AG04450 (cell line): ENCODE results near the gene RPL35A. TPM values are rescaled to one million over a fixed set of nuclear protein-coding genes. Genes with fewer than 3 reads are reported as not detected.
A peak's percentile ranks its signal among the peaks of the same experiment; 100 is the strongest.

Experiments
- CTCF ChIA-PET: fragments of 300-600, 350-600 bp; formaldehyde crosslinking; extraction: SDS; loops from one replicate; lab custom pipeline; 2022; ENCODE audit warnings: antibody characterized with exemption, inconsistent platforms; lab: Charles Lee
- POLR2A ChIA-PET: fragments of 350-600 bp; formaldehyde crosslinking; extraction: SDS; loops from one replicate; lab custom pipeline; 2021; ENCODE audit warnings: antibody characterized with exemption, inconsistent platforms; lab: Yijun Ruan, JAX
- DNase-seq: peaks from one replicate; pipeline ENCODE4 v3.0.0-alpha.2; 2011; ENCODE audit warnings: low read depth, low spot score
- H3K27ac ChIP-seq: one replicate; pipeline ENCODE4 v1.5.1; 2012; ENCODE audit warnings: low read depth, low read length, control low read depth
- H3K27me3 ChIP-seq: one replicate; pipeline ENCODE4 v1.6.0; 2012; ENCODE audit warnings: low read length; ENCODE audit not compliant: control insufficient read depth, insufficient read depth
- H3K4me3 ChIP-seq: 2 replicates; pipeline ENCODE4 v1.5.1; 2011; ENCODE audit warnings: mild to moderate bottlenecking, low read depth, low read length, control low read depth
- H3K9me3 ChIP-seq: 2 replicates; pipeline ENCODE4 v1.5.1; 2012; ENCODE audit warnings: low read length; ENCODE audit not compliant: control insufficient read depth, insufficient read depth
- CTCF ChIP-seq: IDR thresholded peaks from 2 replicates; pipeline ENCODE4 v1.5.1; 2011; ENCODE audit warnings: low read depth, low read length, control low read depth, inconsistent platforms
- polyA plus RNA-seq: library from polyadenylated mRNA; depleted of rRNA; stranded (reverse); fragments of >200 nt; gene quantifications from 2 replicates; pipeline ENCODE4 v1.2.3, GENCODE V29; 2011

Gene RPL35A
- polyA plus RNA-seq, 1 experiment = 1,562 TPM

- DNase-seq = no peak
- POLR2A ChIA-PET = interaction anchor here (1.5 kb wide), 1 partner anchor 46 kb away, joined by 3 read pairs; no protein-coding TSS in a partner anchor
- H3K9me3 ChIP-seq = no peaks in the 10 kb centered on the region
- no peaks in the 10 kb centered on the region for H3K27me3 ChIP-seq
- H3K27ac ChIP-seq = peak overlapping the region; percentile 78
- CTCF ChIA-PET = interaction anchor here (1.0 kb wide), 1 partner anchor 44 kb away, joined by 5 read pairs; no protein-coding TSS in a partner anchor
- TF ChIP-seq CTCF = no peak
- H3K4me3 ChIP-seq = peak overlapping the region; percentile 98
Observed at GRCh38 chr3:197949191-197949777, 706 bp upstream of the RPL35A start.

- POLR2A ChIA-PET = no interaction called here
- TF ChIP-seq CTCF = no peak
Observed at GRCh38 chr3:197950677-197951061, 679 bp downstream of the RPL35A start.

GRCh38 chr3:197951392-197951990 is 1.5 kb downstream of the RPL35A start:
- H3K27me3 ChIP-seq = no peaks in the 10 kb centered on the region
- no peaks in the 10 kb centered on the region for H3K9me3 ChIP-seq
- TF ChIP-seq CTCF = no peak
- CTCF ChIA-PET = interaction anchor here (1.1 to 1.4 kb wide), 3 partner anchors 8 to 47 kb away, joined by 4 to 6 read pairs (median 4); no protein-coding TSS in a partner anchor
- POLR2A ChIA-PET = no interaction called here
- H3K27ac ChIP-seq = no peak overlapping the region
- peak overlapping the region; percentile 98 for H3K4me3 ChIP-seq
- no peak for DNase-seq

More at GRCh38 chr3:197950677-197951061, 679 bp downstream of the RPL35A start:
- H3K27me3 ChIP-seq = no peaks in the 10 kb centered on the region
- no peaks in the 10 kb centered on the region for H3K9me3 ChIP-seq
- DNase-seq = no peak
- peak overlapping the region; percentile 98 for H3K4me3 ChIP-seq
- peak overlapping the region; percentile 78 for H3K27ac ChIP-seq
- CTCF ChIA-PET = interaction anchor here (0.6 to 1.1 kb wide), 2 partner anchors 13 to 46 kb away, joined by 3 to 4 read pairs; no protein-coding TSS in a partner anchor

GRCh38 chr3:197952440-197952839 is 2.5 kb downstream of the RPL35A start:
- H3K9me3 ChIP-seq = no peaks in the 10 kb centered on the region
- H3K27ac ChIP-seq = peak overlapping the region; percentile 21
- H3K27me3 ChIP-seq = no peaks in the 10 kb centered on the region
- POLR2A ChIA-PET = no interaction called here
- no peak for TF ChIP-seq CTCF
- DNase-seq = no peak
- CTCF ChIA-PET = interaction anchor here (1.3 to 1.4 kb wide), 2 partner anchors 9 to 47 kb away, joined by 4 to 6 read pairs; no protein-coding TSS in a partner anchor
- no peak overlapping the region for H3K4me3 ChIP-seq

- DNase-seq = no peak
- Histone ChIP-seq H3K27me3 (no peaks in the 10 kb centered on the region), H3K9me3 (no peaks in the 10 kb centered on the region), H3K4me3 (peak overlapping the region; percentile 1; the same call in 1 of the 2 replicates), H3K27ac (no peak overlapping the region)
- CTCF ChIA-PET = no interaction called here
- no peak for TF ChIP-seq CTCF
- POLR2A ChIA-PET = no interaction called here
Observed at GRCh38 chr3:197953325-197953724, 3.3 kb downstream of the RPL35A start.
